NCI-H2029 (cell line): Measurements from ENCODE around the gene BCOR.

ENCODE experiments used
- DNase-seq: peaks from one replicate; lab custom pipeline; 2025; lab: John Stamatoyannopoulos, UW

BCOR gene

GRCh38 chrX:40063555-40063954, 34.2 kb downstream of the BCOR start:
- no peak for DNase-seq

GRCh38 chrX:40062525-40063155, 35.1 kb downstream of the BCOR start:
- DNase-seq: no peak

DNA sequence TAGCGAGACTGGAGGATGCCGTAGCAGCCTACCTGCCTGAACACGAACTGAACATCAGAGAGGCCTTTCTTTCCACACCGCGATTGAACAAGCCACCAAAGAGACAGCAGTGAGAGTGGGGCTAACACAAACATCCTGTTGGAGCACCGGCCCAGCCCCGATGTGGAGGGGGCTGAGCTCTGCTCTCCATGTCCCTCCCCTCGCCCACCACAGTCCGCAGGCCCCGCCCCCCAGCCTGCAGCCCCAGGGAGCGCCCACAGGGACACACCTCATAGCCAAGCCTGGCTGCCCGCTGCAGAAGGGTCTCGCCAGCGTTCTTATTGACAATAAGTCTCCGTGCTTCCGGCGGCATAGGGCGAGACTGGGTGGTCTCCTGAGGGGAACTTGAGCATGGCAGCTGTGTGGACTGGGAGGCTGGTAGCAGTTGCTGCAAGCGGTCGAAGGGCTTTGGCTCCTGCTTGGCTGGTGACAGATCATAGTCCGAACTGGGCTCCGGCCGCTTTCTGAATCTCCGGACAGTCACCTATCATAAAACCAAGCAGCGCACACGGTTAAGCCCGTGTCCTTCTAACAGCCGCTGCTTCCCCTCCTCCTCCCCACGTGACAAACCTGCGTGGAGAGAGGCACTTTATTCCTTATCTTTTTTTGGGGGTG, 35.8 kb downstream of the BCOR start:
- no peak for DNase-seq

- DNase-seq: no peak
Observed at GRCh38 chrX:40061005-40061404, 36.8 kb downstream of the BCOR start.

- no peak for DNase-seq
Observed at GRCh38 chrX:40060356-40060845, 37.4 kb downstream of the BCOR start.

GRCh38 chrX:40058719-40059118, 39.0 kb downstream of the BCOR start:
- DNase-seq: peak; percentile 90

- no peak for DNase-seq
Observed at GRCh38 chrX:40057405-40057804, 40.4 kb downstream of the BCOR start.

DNA sequence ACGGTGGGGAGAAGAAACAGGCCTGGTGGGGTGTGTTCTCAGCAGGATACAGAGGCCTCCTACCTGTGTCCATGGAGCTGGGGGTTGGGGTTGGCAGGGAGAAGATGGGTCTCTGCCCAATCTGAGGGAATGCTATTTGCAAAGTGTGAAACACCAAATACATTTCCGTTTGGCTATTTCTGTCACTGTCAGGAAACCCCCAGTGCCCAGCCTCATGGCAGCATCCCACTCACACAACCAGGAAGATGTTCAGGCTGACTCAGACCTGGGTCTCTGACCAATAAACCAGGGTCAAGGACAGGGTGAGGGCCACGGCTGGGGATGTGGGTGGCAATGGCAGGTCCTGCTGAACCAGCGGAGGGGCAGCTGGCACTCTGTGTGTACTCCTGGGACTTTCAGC, 41.3 kb downstream of the BCOR start:
- no peak for DNase-seq

DNA sequence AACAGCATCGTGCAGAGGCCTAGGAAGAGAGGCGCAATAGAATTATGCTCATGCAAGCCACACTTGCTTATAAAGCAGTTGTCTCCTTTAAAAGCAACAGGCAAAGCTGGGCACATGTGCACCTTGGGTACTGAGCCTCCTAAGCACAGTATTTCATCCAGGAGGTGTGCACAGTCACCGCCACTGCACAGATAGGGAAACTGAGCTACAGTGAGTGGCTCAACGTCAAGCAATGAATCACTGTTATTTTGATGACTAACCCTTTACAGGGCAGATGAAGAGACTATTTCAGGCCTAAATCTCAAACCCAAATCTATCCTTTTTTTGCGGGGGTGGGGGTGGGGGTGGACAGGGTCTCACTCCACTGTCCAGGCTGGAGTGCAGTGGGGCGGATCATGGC, 42.3 kb downstream of the BCOR start:
- no peak for DNase-seq

GRCh38 chrX:40054793-40055192, 43.0 kb downstream of the BCOR start:
- no peak for DNase-seq

DNA sequence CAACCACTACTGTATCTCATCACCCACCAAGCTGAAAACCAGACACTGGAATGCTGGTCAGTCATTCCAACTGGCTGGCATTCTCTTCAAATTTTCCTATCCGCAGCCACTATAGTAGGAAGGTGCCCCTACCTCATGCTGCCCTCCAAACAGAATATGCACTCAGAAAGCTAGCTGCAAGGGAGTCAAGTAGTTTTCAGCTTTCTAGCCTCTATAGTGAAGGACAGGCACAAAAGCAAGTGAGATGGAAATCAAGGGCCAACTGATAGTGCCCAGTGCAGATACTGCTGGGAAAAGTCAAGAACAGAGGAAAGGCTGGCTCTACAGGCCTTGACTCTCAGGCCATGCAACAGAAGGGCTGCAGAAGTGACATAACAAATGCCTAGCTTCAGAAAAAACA, 47.2 kb downstream of the BCOR start:
- DNase-seq: no peak

- no peak for DNase-seq
Observed at GRCh38 chrX:40049084-40049641, 48.6 kb downstream of the BCOR start.

- DNase-seq: no peak
Observed at GRCh38 chrX:40047485-40047884, 50.3 kb downstream of the BCOR start.

DNA sequence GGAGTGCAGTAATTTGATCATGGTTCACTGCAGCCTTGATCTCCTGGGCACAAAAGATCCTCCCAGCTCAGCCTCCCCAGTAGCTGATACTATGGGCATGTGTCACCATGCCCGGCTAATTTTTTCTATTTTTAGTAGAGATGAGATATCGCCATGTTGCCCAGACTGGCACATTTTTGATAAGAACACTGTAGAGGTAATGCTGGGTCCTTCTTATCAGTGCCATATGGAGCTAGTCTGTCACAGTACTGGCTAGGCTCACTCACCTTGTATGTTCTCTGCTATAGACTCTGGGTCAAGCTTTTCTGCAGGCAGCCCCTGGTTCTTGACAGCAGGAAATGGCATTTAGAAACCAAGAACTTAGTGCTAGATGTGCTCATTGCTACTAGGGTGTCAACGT, 53.9 kb downstream of the BCOR start:
- DNase-seq: no peak

- no peak for DNase-seq
Observed at GRCh38 chrX:40041915-40042314, 55.8 kb downstream of the BCOR start.

GRCh38 chrX:40040686-40041461, 56.9 kb downstream of the BCOR start:
- DNase-seq: no peak

DNA sequence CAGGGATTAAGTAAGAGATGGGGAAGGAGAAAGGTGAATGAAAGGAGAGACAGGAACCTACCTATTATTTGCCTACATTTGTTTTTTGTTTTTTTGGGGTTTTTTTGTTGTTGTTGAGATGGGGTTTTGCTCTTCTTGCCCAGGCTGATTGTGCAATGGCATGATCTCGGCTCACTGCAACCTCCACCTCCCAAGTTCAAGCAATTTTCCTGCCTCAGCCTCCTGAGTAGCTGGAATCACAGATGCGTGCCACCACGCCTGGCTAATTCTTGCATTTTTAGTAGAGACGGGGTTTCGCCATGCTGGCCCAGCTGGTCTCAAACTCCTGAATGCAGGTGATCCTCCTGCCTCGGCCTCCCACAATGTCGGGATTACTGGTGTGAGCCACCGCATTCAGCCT, 57.9 kb downstream of the BCOR start:
- no peak for DNase-seq

DNA sequence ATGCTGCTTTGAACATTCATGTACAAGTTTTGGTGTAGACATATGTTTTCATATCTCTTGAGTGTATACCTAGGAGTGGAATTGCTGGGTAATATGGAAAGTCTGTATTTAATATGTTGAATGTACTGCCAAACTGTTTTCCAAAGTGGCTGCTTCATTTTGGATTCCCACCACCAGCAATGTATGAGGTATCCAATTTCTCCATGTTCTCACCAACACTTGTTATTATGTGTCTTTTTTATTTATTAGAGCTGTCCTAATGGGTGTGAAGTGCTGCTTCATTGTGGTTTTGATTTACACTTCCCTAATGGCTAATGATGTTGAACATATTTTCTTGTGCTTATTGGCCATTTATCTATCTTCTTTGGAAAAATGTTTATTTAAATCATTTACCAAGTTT, 60.4 kb downstream of the BCOR start:
- no peak for DNase-seq

- DNase-seq: peak; percentile 14
Observed at GRCh38 chrX:40035726-40036125, 62.0 kb downstream of the BCOR start.

- DNase-seq: no peak
Observed at GRCh38 chrX:40031911-40032310, 65.8 kb downstream of the BCOR start.

GRCh38 chrX:40030205-40030604, 67.6 kb downstream of the BCOR start:
- no peak for DNase-seq

DNA sequence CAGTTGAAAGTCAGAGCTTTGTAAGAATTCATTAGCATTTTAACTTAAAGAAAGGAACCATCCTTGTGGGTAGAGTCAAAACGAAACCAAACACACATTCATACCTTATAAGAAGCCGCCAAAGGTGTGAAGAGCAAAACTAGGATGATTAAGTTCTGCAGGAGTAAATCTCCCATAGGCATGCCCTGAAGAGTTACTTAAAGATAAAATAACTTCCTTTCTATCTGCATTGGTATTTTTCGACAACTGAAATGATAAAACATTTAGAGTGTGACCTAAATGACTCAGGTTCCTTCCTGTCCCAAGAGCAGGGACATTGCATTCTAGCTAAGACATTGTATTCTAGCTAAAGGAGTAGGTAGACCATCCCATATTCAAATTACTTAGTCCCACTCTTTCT, 75.3 kb downstream of the BCOR start:
- no peak for DNase-seq

GRCh38 chrX:40021647-40022046, 76.1 kb downstream of the BCOR start:
- no peak for DNase-seq
